ENCODE data around the gene SIGLEC7. TPM values are rescaled to one million over a fixed set of nuclear protein-coding genes. Genes with fewer than 3 reads are reported as not detected.

The SIGLEC7 gene
- total RNA-seq, 1 donor from 2014 or later = 0.47 TPM

- TF ChIP-seq CTCF (IDR thresholded peaks at IDR 0.05; ENCODE audit: borderline replicate concordance) = no peak
- DNase-seq = no peak
- H3K9me3 ChIP-seq (replicated peaks) = no peaks in the 10 kb centered on the region
- intact Hi-C loops (cut with micrococcal nuclease) = no loop called here
- H3K4me3 ChIP-seq = no peak overlapping the region
- H3K36me3 ChIP-seq = peaks cover 29% of the 10 kb centered on the region
- peaks cover 37% of the 10 kb centered on the region for H3K4me1 ChIP-seq
- no peaks in the 10 kb centered on the region for H3K27me3 ChIP-seq (ENCODE audit: low read depth)
- peak overlapping the region; percentile 54 for H3K27ac ChIP-seq (replicated peaks)
These were observed 40.8 kb upstream of the SIGLEC7 start for GRCh38 chr19:51101171-51101865.

GRCh38 chr19:51102991-51103390, 39.1 kb upstream of the SIGLEC7 start:
- Histone ChIP-seq H3K27me3 (ENCODE audit: low read depth) (no peaks in the 10 kb centered on the region), H3K4me1 (peaks cover 52% of the 10 kb centered on the region), H3K4me3 (no peak overlapping the region), H3K27ac (replicated peaks) (no peak overlapping the region), H3K36me3 (peaks cover 29% of the 10 kb centered on the region), H3K9me3 (replicated peaks) (no peaks in the 10 kb centered on the region)
- no peak for DNase-seq
- intact Hi-C loops (cut with micrococcal nuclease) = no loop called here
- TF ChIP-seq CTCF (IDR thresholded peaks at IDR 0.05; ENCODE audit: borderline replicate concordance) = no peak

GRCh38 chr19:51103926-51104341, 38.2 kb upstream of the SIGLEC7 start:
- intact Hi-C loops (cut with micrococcal nuclease) = no loop called here
- Histone ChIP-seq H3K4me1 (peaks cover 58% of the 10 kb centered on the region), H3K27me3 (ENCODE audit: low read depth) (no peaks in the 10 kb centered on the region), H3K36me3 (peaks cover 29% of the 10 kb centered on the region), H3K4me3 (no peak overlapping the region), H3K27ac (replicated peaks) (no peak overlapping the region), H3K9me3 (replicated peaks) (no peaks in the 10 kb centered on the region)
- no peak for DNase-seq
- TF ChIP-seq CTCF (IDR thresholded peaks at IDR 0.05; ENCODE audit: borderline replicate concordance) = no peak

GRCh38 chr19:51107406-51108065, 34.6 kb upstream of the SIGLEC7 start:
- Histone ChIP-seq H3K27me3 (ENCODE audit: low read depth) (peaks cover 9% of the 10 kb centered on the region), H3K9me3 (replicated peaks) (no peaks in the 10 kb centered on the region), H3K4me3 (peak overlapping the region; percentile 91), H3K27ac (replicated peaks) (peak overlapping the region; percentile 71), H3K4me1 (peaks cover 28% of the 10 kb centered on the region), H3K36me3 (peaks cover 26% of the 10 kb centered on the region)
- intact Hi-C loops (cut with micrococcal nuclease) = no loop called here
- no peak for TF ChIP-seq CTCF (IDR thresholded peaks at IDR 0.05; ENCODE audit: borderline replicate concordance)
- no peak for DNase-seq

- no peaks in the 10 kb centered on the region for H3K9me3 ChIP-seq (replicated peaks)
These were observed 33.9 kb upstream of the SIGLEC7 start, which contains the start of gene CTU1 for GRCh38 chr19:51108066-51108804. TSS of gene CTU1 (minus strand) at chr19:51108409. CDS start at chr19:51104569, 3,840 bp downstream.

More at GRCh38 chr19:51108066-51108804, 33.9 kb upstream of the SIGLEC7 start, which contains the start of gene CTU1:
- Histone ChIP-seq H3K27me3 (ENCODE audit: low read depth) (peaks cover 14% of the 10 kb centered on the region), H3K4me1 (peaks cover 28% of the 10 kb centered on the region), H3K27ac (replicated peaks) (peak within 1 kb of the TSS; percentile 71), H3K36me3 (peaks cover 19% of the 10 kb centered on the region), H3K4me3 (peak within 1 kb of the TSS; percentile 91)
- intact Hi-C loops (cut with micrococcal nuclease) = no loop called here
- DNase-seq = peak; percentile 98
- TF ChIP-seq CTCF (IDR thresholded peaks at IDR 0.05; ENCODE audit: borderline replicate concordance) = peak; percentile 38
